ENCODE results near the gene MESD.

DNA sequence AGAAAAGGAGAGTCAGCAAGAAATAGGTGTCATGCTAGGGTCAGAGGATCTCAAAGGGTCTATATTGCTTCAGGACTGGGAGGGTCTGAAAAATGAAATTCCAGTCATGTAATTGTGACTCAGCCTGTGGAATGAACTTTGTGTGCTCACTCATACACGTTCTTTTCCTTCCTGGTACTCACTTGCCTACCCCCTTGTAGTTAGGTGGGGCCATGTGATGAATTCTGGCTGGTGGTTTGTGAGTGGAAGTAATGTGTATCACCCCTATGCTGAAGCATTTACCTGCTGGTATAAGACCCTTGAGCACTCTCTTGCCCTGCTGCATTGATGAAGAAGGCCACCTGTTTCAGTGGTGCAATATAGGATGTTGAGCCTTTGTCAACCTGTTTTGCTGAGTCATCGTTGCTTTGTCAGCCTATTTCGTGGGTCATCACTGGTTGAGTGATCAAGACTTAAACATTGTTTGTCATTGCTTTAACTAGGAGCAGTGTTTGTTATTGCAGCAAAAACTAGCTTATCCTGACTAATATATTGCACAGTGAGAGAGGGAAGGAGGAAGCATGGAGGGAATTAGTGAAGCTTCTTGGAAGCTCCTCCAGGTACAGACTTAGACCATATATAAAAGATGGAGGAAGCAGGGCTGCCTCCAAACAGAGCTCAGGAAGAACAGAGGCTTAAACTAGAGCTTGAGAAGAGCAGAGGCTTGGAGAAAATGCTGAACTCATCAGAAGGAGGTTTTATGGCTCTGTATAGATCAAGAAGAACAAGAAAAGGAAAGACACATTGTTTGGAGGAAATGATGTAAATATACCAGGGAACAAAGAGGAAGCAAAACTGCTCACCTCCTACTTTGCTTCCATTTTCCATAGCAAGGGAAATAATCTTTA, 40.0 kb upstream of the MESD start:
- TF ChIP-seq, protein P1, sequence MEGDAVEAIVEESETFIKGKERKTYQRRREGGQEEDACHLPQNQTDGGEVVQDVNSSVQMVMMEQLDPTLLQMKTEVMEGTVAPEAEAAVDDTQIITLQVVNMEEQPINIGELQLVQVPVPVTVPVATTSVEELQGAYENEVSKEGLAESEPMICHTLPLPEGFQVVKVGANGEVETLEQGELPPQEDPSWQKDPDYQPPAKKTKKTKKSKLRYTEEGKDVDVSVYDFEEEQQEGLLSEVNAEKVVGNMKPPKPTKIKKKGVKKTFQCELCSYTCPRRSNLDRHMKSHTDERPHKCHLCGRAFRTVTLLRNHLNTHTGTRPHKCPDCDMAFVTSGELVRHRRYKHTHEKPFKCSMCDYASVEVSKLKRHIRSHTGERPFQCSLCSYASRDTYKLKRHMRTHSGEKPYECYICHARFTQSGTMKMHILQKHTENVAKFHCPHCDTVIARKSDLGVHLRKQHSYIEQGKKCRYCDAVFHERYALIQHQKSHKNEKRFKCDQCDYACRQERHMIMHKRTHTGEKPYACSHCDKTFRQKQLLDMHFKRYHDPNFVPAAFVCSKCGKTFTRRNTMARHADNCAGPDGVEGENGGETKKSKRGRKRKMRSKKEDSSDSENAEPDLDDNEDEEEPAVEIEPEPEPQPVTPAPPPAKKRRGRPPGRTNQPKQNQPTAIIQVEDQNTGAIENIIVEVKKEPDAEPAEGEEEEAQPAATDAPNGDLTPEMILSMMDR (IDR thresholded peaks at IDR 0.05; ENCODE audit: poor library complexity, severe bottlenecking), result no peak
- TF ChIP-seq TAF1 (IDR thresholded peaks at IDR 0.05; ENCODE audit: low read depth), result no peak
